PC-9 (cell line): ENCODE results near the gene FOXA3. TPM values are rescaled to one million over a fixed set of nuclear protein-coding genes. Genes with fewer than 3 reads are reported as not detected.

ENCODE experiments used
- BruUV-seq: library from RNA; stranded (reverse); fragments of 400-500 nt; replicated peaks from 2 replicates; lab custom pipeline; 2021; lab: Mats Ljungman, UMichigan
- CTCF ChIA-PET: fragments of 300-600 bp; sonication (Branson Sonifier 250); formaldehyde crosslinking; loops from one replicate; lab custom pipeline; 2022; ENCODE audit warnings: antibody characterized with exemption; lab: Charles Lee
- POLR2A ChIA-PET: fragments of 300-600 bp; sonication (Branson Sonifier 250); formaldehyde crosslinking; loops from one replicate; lab custom pipeline; 2022; ENCODE audit warnings: antibody characterized with exemption; ENCODE audit not compliant: unreplicated experiment; lab: Charles Lee
- DNase-seq, 2 experiments: peaks; one replicate each; pipeline versions ENCODE4 v3.0.0 to v3.0.0-alpha.2; 2015 to 2022; ENCODE audit warnings: mixed read lengths in 1 of 2
- H2AFZ ChIP-seq: fragments of 200-600 bp; sonication (generic); 2 replicates; pipeline ENCODE4 v1.8.1; 2017; ENCODE audit warnings: antibody characterized with exemption
- H3F3A ChIP-seq: fragments of 200-600 bp; sonication (generic); 2 replicates; pipeline ENCODE4 v1.8.1; 2017; ENCODE audit warnings: antibody characterized with exemption, mild to moderate bottlenecking, low read depth; ENCODE audit not compliant: insufficient read depth
- H3K27ac ChIP-seq: fragments of 200-600 bp; sonication (generic); 2 replicates; pipeline ENCODE4 v1.6.1; 2016; ENCODE audit warnings: mixed run types
- H3K27me3 ChIP-seq: fragments of 200-600 bp; sonication (generic); 2 replicates; pipeline ENCODE4 v1.6.1; 2016; ENCODE audit warnings: low read depth, mixed run types; ENCODE audit not compliant: insufficient read depth
- H3K36me3 ChIP-seq: fragments of 200-600 bp; sonication (generic); 2 replicates; pipeline ENCODE4 v1.6.1; 2016; ENCODE audit warnings: low read depth, mixed run types
- H3K4me1 ChIP-seq: fragments of 200-600 bp; sonication (generic); replicated peaks from 2 replicates; pipeline ENCODE4 v1.6.1; 2016; ENCODE audit warnings: mixed run types; ENCODE audit not compliant: insufficient read depth
- H3K4me2 ChIP-seq: fragments of 200-600 bp; sonication (generic); 2 replicates; pipeline ENCODE4 v1.6.1; 2017; ENCODE audit warnings: mixed run types
- H3K4me3 ChIP-seq: fragments of 200-600 bp; sonication (generic); 2 replicates; pipeline ENCODE4 v1.6.1; 2016; ENCODE audit warnings: mixed run types
- H3K79me2 ChIP-seq: fragments of 200-600 bp; sonication (generic); 2 replicates; pipeline ENCODE4 v1.6.1; 2017; ENCODE audit warnings: low read depth, mixed run types
- H3K9me2 ChIP-seq: fragments of 200-600 bp; sonication (generic); 2 replicates; pipeline ENCODE4 v1.8.1; 2017; ENCODE audit warnings: mild to moderate bottlenecking; ENCODE audit not compliant: insufficient read depth
- H3K9me3 ChIP-seq: fragments of 200-600 bp; sonication (generic); 2 replicates; pipeline ENCODE4 v1.8.1; 2016; ENCODE audit warnings: low read depth; ENCODE audit not compliant: insufficient read depth
- H4K20me1 ChIP-seq: fragments of 200-600 bp; sonication (generic); 2 replicates; pipeline ENCODE4 v1.8.1; 2017; ENCODE audit not compliant: insufficient read depth
- CTCF ChIP-seq: fragments of 200-600 bp; sonication (generic); conservative IDR thresholded peaks from 2 replicates; pipeline ENCODE4 v1.6.1; 2017; ENCODE audit warnings: mixed run types, antibody characterized with exemption, mild to moderate bottlenecking, moderate library complexity
- EZH2 ChIP-seq: fragments of 200-600 bp; sonication (generic); IDR thresholded peaks from 2 replicates; pipeline ENCODE4 v1.8.0; 2017; ENCODE audit warnings: antibody characterized with exemption, low read depth
- intact Hi-C: fragments of 100-400 bp; cut with micrococcal nuclease; formaldehyde crosslinking; loops from one replicate; pipeline ENCODE4 v1.10.0; 2022; ENCODE audit not compliant: unreplicated experiment
- total RNA-seq: library from RNA; stranded (reverse); gene quantifications from 2 replicates; pipeline ENCODE4 v1.2.3, GENCODE V29; 2021

FOXA3 gene
- total RNA-seq, 1 experiment from 2014 or later = not detected

- Histone ChIP-seq H3K79me2 (no peaks in the 10 kb centered on the region), H3K27ac (no peak overlapping the region), H3K9me3 (no peaks in the 10 kb centered on the region), H2AFZ (no peak overlapping the region), H3K36me3 (no peaks in the 10 kb centered on the region), H3K4me3 (no peak overlapping the region), H3F3A (peaks cover 31% of the 10 kb centered on the region), H3K27me3 (no peaks in the 10 kb centered on the region), H4K20me1 (peaks cover 4% of the 10 kb centered on the region; the same call in 1 of the 2 replicates), H3K4me2 (no peak overlapping the region), H3K4me1 (no peaks in the 10 kb centered on the region), H3K9me2 (no peaks in the 10 kb centered on the region)
- intact Hi-C loops = loop anchor here (2.0 kb wide), 2 partner anchors 213 to 261 kb away; no protein-coding TSS in a partner anchor
- BruUV-seq = no TSS peak
- TF ChIP-seq CTCF (no peak), EZH2 (no peak)
- DNase-seq = no peak
- POLR2A ChIA-PET = no interaction called here
- CTCF ChIA-PET = interaction anchor here (1.5 kb wide), 1 partner anchor 46 kb away, joined by 10 read pairs; no protein-coding TSS in a partner anchor
Measured at GRCh38 chr19:45815481-45816216, 48.5 kb upstream of the FOXA3 start.

GRCh38 chr19:45816236-45817009 lies 47.7 kb upstream of the FOXA3 start:
- Histone ChIP-seq H3K79me2 (no peaks in the 10 kb centered on the region), H3K27ac (no peak overlapping the region), H4K20me1 (peaks cover 4% of the 10 kb centered on the region; the same call in 1 of the 2 replicates), H3F3A (peaks cover 31% of the 10 kb centered on the region), H3K4me3 (no peak overlapping the region), H3K27me3 (no peaks in the 10 kb centered on the region), H3K4me1 (no peaks in the 10 kb centered on the region), H3K4me2 (no peak overlapping the region), H3K9me2 (no peaks in the 10 kb centered on the region), H3K9me3 (no peaks in the 10 kb centered on the region), H2AFZ (no peak overlapping the region), H3K36me3 (no peaks in the 10 kb centered on the region)
- DNase-seq = no peak
- ChIA-PET CTCF (interaction anchor here (0.6 to 1.1 kb wide), 14 partner anchors 13 to 579 kb away, joined by 3 to 16 read pairs (median 4); partner anchors contain the start of genes DMPK, MYPOP and SIX5), POLR2A (interaction anchor here (0.6 kb wide), 1 partner anchor 70 kb away, joined by 7 read pairs; the partner anchor contains the start of gene IRF2BP1)
- intact Hi-C loops = loop anchor here (1.0 to 2.0 kb wide), 4 partner anchors 46 to 260 kb away; no protein-coding TSS in a partner anchor
- TF ChIP-seq EZH2 (no peak), CTCF (no peak)
- BruUV-seq = no TSS peak
